MM.1S (cell line): Measurements from ENCODE around the gene PIAS2.

ENCODE experiments used
- DNase-seq: peaks from one replicate; pipeline ENCODE4 v3.0.0-alpha.2; 2015
- H2AFZ ChIP-seq: fragments of 300-600 bp; sonication (generic); 2 replicates; pipeline ENCODE4 v1.6.0; 2016; ENCODE audit warnings: antibody characterized with exemption, low read length
- H3F3A ChIP-seq: fragments of 300-600 bp; sonication (generic); 2 replicates; pipeline ENCODE4 v1.6.1; 2016; ENCODE audit warnings: mild to moderate bottlenecking, antibody characterized with exemption, low read length, moderate library complexity, mixed read lengths; ENCODE audit not compliant: insufficient read depth
- H3K27ac ChIP-seq: fragments of 300-600 bp; sonication (generic); 2 replicates; pipeline ENCODE4 v1.5.1; 2016; ENCODE audit warnings: mild to moderate bottlenecking, low read length
- H3K27me3 ChIP-seq: fragments of 300-600 bp; sonication (generic); replicated peaks from 2 replicates; pipeline ENCODE4 v1.6.0; 2016; ENCODE audit warnings: low read length; ENCODE audit not compliant: insufficient read depth
- H3K36me3 ChIP-seq: fragments of 300-600 bp; sonication (generic); replicated peaks from 2 replicates; pipeline ENCODE4 v1.6.1; 2016; ENCODE audit warnings: mild to moderate bottlenecking, low read length, mixed read lengths; ENCODE audit not compliant: insufficient read depth
- H3K4me1 ChIP-seq: fragments of 300-600 bp; sonication (generic); 2 replicates; pipeline ENCODE4 v1.6.1; 2016; ENCODE audit warnings: low read length, mixed read lengths
- H3K4me2 ChIP-seq: fragments of 300-600 bp; sonication (generic); 2 replicates; pipeline ENCODE4 v1.6.0; 2016; ENCODE audit warnings: low read depth, low read length
- H3K4me3 ChIP-seq: fragments of 300-600 bp; sonication (generic); 2 replicates; pipeline ENCODE4 v1.5.1; 2016; ENCODE audit warnings: low read length, mixed read lengths
- H3K79me2 ChIP-seq: fragments of 300-600 bp; sonication (generic); 2 replicates; pipeline ENCODE4 v1.6.1; 2016; ENCODE audit warnings: mixed run types, low read length, mixed read lengths
- H3K9ac ChIP-seq: fragments of 300-600 bp; sonication (generic); 2 replicates; pipeline ENCODE4 v1.6.1; 2016; ENCODE audit warnings: low read length, mixed read lengths
- H3K9me2 ChIP-seq: fragments of 300-600 bp; sonication (generic); replicated peaks from 2 replicates; pipeline ENCODE4 v1.6.1; 2016; ENCODE audit warnings: mild to moderate bottlenecking, low read length, mixed read lengths; ENCODE audit not compliant: insufficient read depth
- H3K9me3 ChIP-seq: fragments of 300-600 bp; sonication (generic); replicated peaks from 2 replicates; pipeline ENCODE4 v1.6.1; 2016; ENCODE audit warnings: mild to moderate bottlenecking, low read length, mixed read lengths; ENCODE audit not compliant: insufficient read depth
- H4K20me1 ChIP-seq: fragments of 300-600 bp; sonication (generic); 2 replicates; pipeline ENCODE4 v1.6.1; 2016; ENCODE audit warnings: mild to moderate bottlenecking, low read length, moderate library complexity, mixed read lengths; ENCODE audit not compliant: insufficient read depth
- EZH2 ChIP-seq: fragments of 300-600 bp; sonication (generic); optimal IDR thresholded peaks from 2 replicates; pipeline ENCODE3; 2017; ENCODE audit warnings: low read depth, mild to moderate bottlenecking, antibody characterized with exemption, low read length, mixed read lengths
- EZH2phosphoT487 ChIP-seq: fragments of 300-600 bp; sonication (generic); IDR thresholded peaks from 2 replicates; pipeline ENCODE4 v1.6.1; 2018; ENCODE audit warnings: antibody characterized with exemption, low read length
- TF ChIP-seq, protein P1 (sequence below): fragments of 300-600 bp; sonication (generic); IDR thresholded peaks from 2 replicates; pipeline ENCODE4 v1.5.1; 2016; ENCODE audit warnings: antibody characterized with exemption, low read length, mixed read lengths

Gene PIAS2

DNA sequence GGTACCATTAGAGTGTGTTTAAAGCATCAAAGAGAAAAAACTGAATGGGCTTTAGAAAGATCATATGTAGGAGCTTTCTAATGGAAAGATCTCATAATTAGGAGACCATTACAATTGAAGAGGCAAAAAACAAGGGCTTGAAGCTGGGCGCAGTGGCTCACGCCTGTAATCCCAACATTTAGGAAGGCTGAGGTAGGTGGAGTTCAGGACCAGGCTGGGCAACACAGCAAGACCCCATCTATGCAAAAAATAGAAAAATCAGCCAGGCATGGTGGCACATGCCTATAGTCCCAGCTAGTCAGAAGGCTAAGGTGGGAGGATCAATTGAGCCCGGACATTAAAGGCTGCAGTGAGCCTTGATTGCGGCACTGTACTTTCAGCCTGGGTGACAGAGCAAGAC is 59.0 kb downstream of the PIAS2 start:
- Histone ChIP-seq H3K9me2 (no peaks in the 10 kb centered on the region), H2AFZ (no peak overlapping the region), H3K36me3 (no peaks in the 10 kb centered on the region), H4K20me1 (no peaks in the 10 kb centered on the region), H3K4me2 (no peak overlapping the region), H3K4me3 (no peak overlapping the region), H3K9ac (no peak overlapping the region), H3K79me2 (no peaks in the 10 kb centered on the region), H3K4me1 (no peaks in the 10 kb centered on the region), H3F3A (no peaks in the 10 kb centered on the region), H3K9me3 (no peaks in the 10 kb centered on the region), H3K27me3 (no peaks in the 10 kb centered on the region), H3K27ac (no peak overlapping the region)
- TF ChIP-seq EZH2phosphoT487, result no peak
- TF ChIP-seq, protein P1, sequence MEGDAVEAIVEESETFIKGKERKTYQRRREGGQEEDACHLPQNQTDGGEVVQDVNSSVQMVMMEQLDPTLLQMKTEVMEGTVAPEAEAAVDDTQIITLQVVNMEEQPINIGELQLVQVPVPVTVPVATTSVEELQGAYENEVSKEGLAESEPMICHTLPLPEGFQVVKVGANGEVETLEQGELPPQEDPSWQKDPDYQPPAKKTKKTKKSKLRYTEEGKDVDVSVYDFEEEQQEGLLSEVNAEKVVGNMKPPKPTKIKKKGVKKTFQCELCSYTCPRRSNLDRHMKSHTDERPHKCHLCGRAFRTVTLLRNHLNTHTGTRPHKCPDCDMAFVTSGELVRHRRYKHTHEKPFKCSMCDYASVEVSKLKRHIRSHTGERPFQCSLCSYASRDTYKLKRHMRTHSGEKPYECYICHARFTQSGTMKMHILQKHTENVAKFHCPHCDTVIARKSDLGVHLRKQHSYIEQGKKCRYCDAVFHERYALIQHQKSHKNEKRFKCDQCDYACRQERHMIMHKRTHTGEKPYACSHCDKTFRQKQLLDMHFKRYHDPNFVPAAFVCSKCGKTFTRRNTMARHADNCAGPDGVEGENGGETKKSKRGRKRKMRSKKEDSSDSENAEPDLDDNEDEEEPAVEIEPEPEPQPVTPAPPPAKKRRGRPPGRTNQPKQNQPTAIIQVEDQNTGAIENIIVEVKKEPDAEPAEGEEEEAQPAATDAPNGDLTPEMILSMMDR, result no peak
- TF ChIP-seq EZH2, result no peak
- no peak for DNase-seq

DNA sequence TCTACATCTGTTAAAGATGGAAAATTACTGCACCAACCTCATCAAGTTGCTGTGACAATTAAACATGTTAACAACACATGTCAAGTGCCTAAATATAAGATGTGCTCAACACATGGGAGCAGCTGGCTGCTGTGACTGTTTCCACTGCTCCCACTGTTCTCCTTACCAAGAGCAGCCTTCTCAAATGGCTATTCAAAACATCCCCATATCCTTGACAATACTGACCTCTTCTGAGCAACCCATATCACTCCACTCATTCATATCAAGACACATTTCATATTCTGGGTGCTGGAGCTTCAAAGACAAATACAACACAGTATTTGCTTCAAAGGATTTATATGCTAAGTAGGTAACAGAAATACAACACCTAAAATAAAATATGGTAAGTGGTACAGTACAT is 60.3 kb downstream of the PIAS2 start:
- DNase-seq, result no peak
- Histone ChIP-seq H3K9me2 (no peaks in the 10 kb centered on the region), H3K36me3 (no peaks in the 10 kb centered on the region), H2AFZ (no peak overlapping the region), H3K79me2 (no peaks in the 10 kb centered on the region), H3K4me2 (no peak overlapping the region), H3K9me3 (no peaks in the 10 kb centered on the region), H3K27me3 (no peaks in the 10 kb centered on the region), H3K4me1 (no peaks in the 10 kb centered on the region), H3K4me3 (no peak overlapping the region), H3F3A (no peaks in the 10 kb centered on the region), H3K27ac (no peak overlapping the region), H3K9ac (no peak overlapping the region), H4K20me1 (no peaks in the 10 kb centered on the region)
- no peak for TF ChIP-seq EZH2phosphoT487
- no peak for TF ChIP-seq EZH2
- TF ChIP-seq, protein P1, result no peak

DNA sequence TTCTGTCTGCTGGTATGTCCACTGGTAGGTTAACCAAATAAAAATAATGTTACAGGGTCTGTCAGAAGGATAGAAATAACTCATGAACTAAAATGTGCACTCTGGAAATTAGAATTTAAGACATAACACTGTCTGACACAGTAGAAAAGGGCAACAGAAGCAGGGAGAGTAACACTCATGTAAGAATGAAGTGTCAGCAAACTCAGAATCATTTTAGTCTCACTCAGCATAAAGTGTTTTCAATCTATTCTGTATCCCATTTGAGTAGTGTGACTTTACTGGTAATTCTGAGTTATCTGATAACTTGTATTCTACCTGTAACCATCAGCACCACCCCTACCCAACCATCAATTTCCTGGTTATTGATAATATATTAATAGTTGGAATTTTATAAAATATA is 68.3 kb downstream of the PIAS2 start:
- TF ChIP-seq, protein P1, result no peak
- TF ChIP-seq EZH2, result no peak
- no peak for TF ChIP-seq EZH2phosphoT487
- DNase-seq, result no peak
- H3K9ac ChIP-seq, result no peak overlapping the region
- H3K9me2 ChIP-seq, result no peaks in the 10 kb centered on the region
- H3K79me2 ChIP-seq, result no peaks in the 10 kb centered on the region
- H3K27me3 ChIP-seq, result no peaks in the 10 kb centered on the region
- no peak overlapping the region for H3K4me3 ChIP-seq
- H3K36me3 ChIP-seq, result no peaks in the 10 kb centered on the region
- H3F3A ChIP-seq, result no peaks in the 10 kb centered on the region
- H3K9me3 ChIP-seq, result no peaks in the 10 kb centered on the region
- H3K4me2 ChIP-seq, result no peak overlapping the region
- H4K20me1 ChIP-seq, result no peaks in the 10 kb centered on the region
- no peak overlapping the region for H2AFZ ChIP-seq
- no peaks in the 10 kb centered on the region for H3K4me1 ChIP-seq
- H3K27ac ChIP-seq, result no peak overlapping the region

DNA sequence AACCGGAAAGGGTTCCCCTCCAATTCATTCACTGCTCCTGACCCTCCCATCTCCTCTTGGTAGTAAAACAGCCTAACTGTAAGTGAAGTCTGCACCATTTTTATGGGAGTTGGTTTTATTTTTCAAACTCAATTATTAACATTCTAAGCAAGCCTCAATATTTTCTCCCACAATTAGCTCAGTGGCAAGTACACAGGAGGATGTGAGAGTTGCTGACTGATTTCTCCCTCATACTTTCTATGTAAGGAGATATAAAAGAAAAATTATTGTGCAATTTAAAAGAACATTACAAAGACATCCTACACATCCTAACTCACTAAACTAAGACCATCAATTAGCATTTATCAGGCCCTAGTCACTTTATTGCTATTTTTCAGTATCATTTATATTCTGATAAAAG is 73.9 kb downstream of the PIAS2 start:
- no peak overlapping the region for H3K4me2 ChIP-seq
- H3K79me2 ChIP-seq, result no peaks in the 10 kb centered on the region
- TF ChIP-seq EZH2 (no peak), EZH2phosphoT487 (no peak)
- TF ChIP-seq, protein P1, result no peak
- H3K27ac ChIP-seq, result no peak overlapping the region
- no peaks in the 10 kb centered on the region for H3K27me3 ChIP-seq
- H3K36me3 ChIP-seq, result no peaks in the 10 kb centered on the region
- no peaks in the 10 kb centered on the region for H4K20me1 ChIP-seq
- no peak overlapping the region for H3K4me3 ChIP-seq
- H3F3A ChIP-seq, result no peaks in the 10 kb centered on the region
- no peaks in the 10 kb centered on the region for H3K9me2 ChIP-seq
- no peak for DNase-seq
- H3K9me3 ChIP-seq, result no peaks in the 10 kb centered on the region
- no peak overlapping the region for H3K9ac ChIP-seq
- H3K4me1 ChIP-seq, result no peaks in the 10 kb centered on the region
- H2AFZ ChIP-seq, result no peak overlapping the region
